Hepatocyte (in vitro differentiated cells): Measurements from ENCODE around the gene MMP1. TPM values are rescaled to one million over a fixed set of nuclear protein-coding genes. Genes with fewer than 3 reads are reported as not detected.
"Not testable (repeated sequence)": the region's sequence is repeated elsewhere in the genome, so short reads cannot be mapped to it uniquely, and the experiment has no call there.

ENCODE experiments used
- DNase-seq: peaks from one replicate; pipeline ENCODE4 v3.0.0-alpha.2; 2016; ENCODE audit warnings: low spot score
- H2AFZ ChIP-seq: fragments of 200-600 bp; sonication (generic); 2 replicates; pipeline ENCODE4 v1.6.0; 2016; ENCODE audit warnings: antibody characterized with exemption, mild to moderate bottlenecking
- H3K27ac ChIP-seq: fragments of 200-600 bp; sonication (generic); 2 replicates; pipeline ENCODE4 v1.5.1; 2016; ENCODE audit warnings: mild to moderate bottlenecking
- H3K27me3 ChIP-seq: fragments of 200-600 bp; sonication (generic); 2 replicates; pipeline ENCODE4 v1.6.1; 2016
- H3K36me3 ChIP-seq: fragments of 200-600 bp; sonication (generic); replicated peaks from 2 replicates; pipeline ENCODE4 v1.5.1; 2016; ENCODE audit warnings: low read depth; ENCODE audit not compliant: insufficient read depth
- H3K4me1 ChIP-seq: fragments of 200-600 bp; sonication (generic); 2 replicates; pipeline ENCODE4 v1.5.1; 2016; ENCODE audit warnings: mild to moderate bottlenecking, moderate library complexity; ENCODE audit not compliant: insufficient read depth
- H3K4me2 ChIP-seq: fragments of 200-600 bp; sonication (generic); 2 replicates; pipeline ENCODE4 v1.6.0; 2016
- H3K4me3 ChIP-seq: fragments of 200-600 bp; sonication (generic); 2 replicates; pipeline ENCODE4 v1.5.1; 2016; ENCODE audit warnings: mild to moderate bottlenecking
- H3K79me2 ChIP-seq: fragments of 200-600 bp; sonication (generic); 2 replicates; pipeline ENCODE4 v1.6.0; 2017; ENCODE audit warnings: mild to moderate bottlenecking
- H3K9me2 ChIP-seq: fragments of 200-600 bp; sonication (generic); replicated peaks from 2 replicates; pipeline ENCODE4 v1.6.0; 2017; ENCODE audit warnings: mild to moderate bottlenecking; ENCODE audit not compliant: insufficient read depth
- H3K9me3 ChIP-seq: fragments of 200-600 bp; sonication (generic); 2 replicates; pipeline ENCODE4 v1.5.1; 2016; ENCODE audit warnings: low read depth, mild to moderate bottlenecking
- H4K20me1 ChIP-seq: fragments of 200-600 bp; sonication (generic); 2 replicates; pipeline ENCODE4 v1.6.0; 2016; ENCODE audit warnings: mild to moderate bottlenecking; ENCODE audit not compliant: insufficient read depth, poor library complexity, severe bottlenecking
- CTCF ChIP-seq: fragments of 200-600 bp; sonication (generic); IDR thresholded peaks from 2 replicates; pipeline ENCODE4 v1.5.1; 2016; ENCODE audit warnings: antibody characterized with exemption, mild to moderate bottlenecking; ENCODE audit not compliant: poor library complexity
- EZH2 ChIP-seq: fragments of 200-600 bp; sonication (generic); IDR thresholded peaks from 2 replicates; pipeline ENCODE4 v1.6.1; 2016; ENCODE audit warnings: antibody characterized with exemption, mild to moderate bottlenecking, borderline replicate concordance
- EZH2phosphoT487 ChIP-seq: fragments of 200-600 bp; sonication (generic); IDR thresholded peaks from one replicate; pipeline ENCODE4 v1.6.1; 2018; ENCODE audit warnings: antibody characterized with exemption, mild to moderate bottlenecking, low read depth, moderate library complexity; ENCODE audit not compliant: unreplicated experiment, severe bottlenecking
- WGBS: methylation state at CpG from one replicate; pipeline ENCODE4 v1.1.6; 2016; ENCODE audit warnings: low lambda C conversion rate; ENCODE audit errors: missing lambda C conversion rate; 5-methylcytosine and 5-hydroxymethylcytosine counted together
- polyA plus RNA-seq: library from polyadenylated mRNA; unstranded; fragments of >200 nt; fragmentation: Nextera tagmentation; extraction: Ambion mirVana; gene quantifications from 2 replicates; pipeline ENCODE4 v1.2.1, GENCODE V29; 2016
- total RNA-seq: library from RNA; depleted of rRNA; stranded (reverse); fragments of >200 nt; gene quantifications from 2 replicates; pipeline ENCODE4 v1.2.3, GENCODE V29; 2014

The MMP1 gene
- total and polyA plus RNA-seq, 2 experiments from 2014 or later, result 10.1 to 24.6 TPM

DNA sequence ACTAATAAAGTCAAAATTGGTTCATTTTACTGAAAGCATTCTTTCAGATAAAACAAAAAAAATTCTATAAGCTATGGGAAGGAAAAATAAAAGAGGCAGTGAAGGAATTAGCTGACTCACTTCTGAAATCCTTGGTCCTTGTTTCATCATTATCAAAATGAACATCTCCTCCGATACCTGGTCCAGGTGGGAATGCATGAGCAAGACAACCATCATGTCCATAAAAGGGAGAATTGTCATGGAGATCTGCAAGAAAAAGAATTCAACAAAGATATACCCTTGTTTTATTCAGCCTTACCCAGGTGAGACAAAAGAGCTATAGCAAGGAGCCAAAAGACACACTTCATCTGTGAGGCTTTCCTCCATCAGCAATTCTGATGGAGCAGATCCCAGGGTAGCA is 44.7 kb downstream of the MMP1 start:
- H3K36me3 ChIP-seq, result no peaks in the 10 kb centered on the region
- no peaks in the 10 kb centered on the region for H3K9me2 ChIP-seq
- WGBS, result 100% methylated on average over 1 of the region's 1 CpG
- no peak overlapping the region for H3K4me2 ChIP-seq
- no peaks in the 10 kb centered on the region for H3K27me3 ChIP-seq
- DNase-seq, result no peak
- H4K20me1 ChIP-seq, result no peaks in the 10 kb centered on the region
- H3K4me1 ChIP-seq, result no peaks in the 10 kb centered on the region
- H3K4me3 ChIP-seq, result no peak overlapping the region
- H3K9me3 ChIP-seq, result no peaks in the 10 kb centered on the region
- H3K27ac ChIP-seq, result no peak overlapping the region
- H2AFZ ChIP-seq, result no peak overlapping the region
- H3K79me2 ChIP-seq, result no peaks in the 10 kb centered on the region
- TF ChIP-seq EZH2phosphoT487 (no peak), EZH2 (no peak), CTCF (no peak)

GRCh38 chr11:102751673-102752072 is 46.3 kb downstream of the MMP1 start:
- no peaks in the 10 kb centered on the region for H3K9me2 ChIP-seq
- no peaks in the 10 kb centered on the region for H3K27me3 ChIP-seq
- no peaks in the 10 kb centered on the region for H3K79me2 ChIP-seq
- H3K9me3 ChIP-seq, result no peaks in the 10 kb centered on the region
- no peak overlapping the region for H3K4me2 ChIP-seq
- no peaks in the 10 kb centered on the region for H3K36me3 ChIP-seq
- H2AFZ ChIP-seq, result no peak overlapping the region
- H3K4me3 ChIP-seq, result no peak overlapping the region
- no peak for DNase-seq
- TF ChIP-seq EZH2phosphoT487 (no peak), CTCF (no peak), EZH2 (no peak)
- no peaks in the 10 kb centered on the region for H3K4me1 ChIP-seq
- no peaks in the 10 kb centered on the region for H4K20me1 ChIP-seq
- no peak overlapping the region for H3K27ac ChIP-seq

DNA sequence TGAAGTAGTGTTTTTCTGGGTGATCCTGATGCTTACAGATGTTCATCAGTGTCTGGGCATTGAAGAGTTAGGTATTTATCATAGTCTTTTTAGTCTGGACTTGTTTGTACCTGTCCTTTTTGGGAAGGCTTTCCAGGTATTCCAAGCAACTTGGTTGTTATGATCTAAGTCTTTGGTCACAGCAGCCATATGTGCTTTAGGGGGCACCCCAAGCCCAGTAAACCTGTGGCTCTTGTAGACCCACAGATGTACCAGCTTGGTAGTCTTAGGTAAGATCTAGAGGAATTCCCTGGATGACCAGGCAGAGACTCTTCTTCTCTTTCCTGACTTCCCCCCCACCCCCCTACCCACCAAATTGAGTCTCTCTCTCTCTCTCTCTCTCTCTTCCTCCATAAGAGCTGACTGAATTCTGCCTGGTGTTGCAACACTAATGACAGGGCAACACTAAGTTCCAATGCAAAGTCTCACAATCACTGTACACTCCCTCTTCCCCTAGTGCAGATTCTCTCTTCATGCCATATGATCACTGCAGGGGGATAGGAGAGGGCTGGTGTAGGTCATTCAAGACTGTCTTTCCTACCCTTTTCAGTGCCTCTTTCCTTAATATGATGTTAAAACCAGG is 48.7 kb downstream of the MMP1 start:
- Histone ChIP-seq H3K79me2 (no peaks in the 10 kb centered on the region), H4K20me1 (no peaks in the 10 kb centered on the region), H3K9me2 (no peaks in the 10 kb centered on the region), H3K4me1 (no peaks in the 10 kb centered on the region), H3K4me3 (no peak overlapping the region), H3K4me2 (no peak overlapping the region), H3K9me3 (no peaks in the 10 kb centered on the region), H3K36me3 (no peaks in the 10 kb centered on the region), H3K27me3 (no peaks in the 10 kb centered on the region), H2AFZ (no peak overlapping the region), H3K27ac (no peak overlapping the region)
- DNase-seq, result no peak
- no peak for TF ChIP-seq EZH2
- TF ChIP-seq CTCF, result no peak
- no peak for TF ChIP-seq EZH2phosphoT487

DNA sequence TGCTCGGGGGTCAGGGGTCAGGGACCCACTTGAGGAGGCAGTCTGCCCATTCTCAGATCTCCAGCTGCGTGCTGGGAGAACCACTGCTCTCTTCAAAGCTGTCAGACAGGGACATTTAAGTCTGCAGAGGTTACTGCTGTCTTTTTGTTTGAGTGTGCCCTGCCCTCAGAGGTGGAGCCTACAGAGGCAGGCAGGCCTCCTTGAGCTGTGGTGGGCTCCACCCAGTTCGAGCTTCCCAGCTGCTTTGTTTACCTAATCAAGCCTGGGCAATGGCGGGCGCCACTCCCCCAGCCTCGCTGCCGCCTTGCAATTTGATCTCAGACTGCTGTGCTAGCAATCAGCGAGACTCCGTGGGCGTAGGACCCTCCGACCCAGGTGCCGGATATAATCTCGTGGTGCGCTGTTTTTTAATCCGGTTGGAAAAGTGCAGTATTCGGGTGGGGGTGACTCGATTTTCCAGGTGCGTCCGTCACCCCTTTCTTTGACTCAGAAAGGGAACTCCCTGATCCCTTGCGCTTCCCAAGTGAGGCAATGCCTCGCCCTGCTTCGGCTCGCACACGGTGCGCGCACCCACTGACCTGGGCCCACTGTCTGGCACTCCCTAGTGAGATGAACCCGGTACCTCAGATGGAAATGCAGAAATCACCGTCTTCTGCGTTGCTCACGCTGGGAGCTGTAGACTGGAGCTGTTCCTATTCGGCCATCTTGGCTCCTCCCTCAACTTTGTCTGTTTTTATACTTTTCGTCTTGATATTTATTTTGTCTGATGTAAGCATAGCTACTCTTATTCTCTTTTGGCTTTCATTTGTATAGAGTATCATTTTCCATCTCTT is 51.0 kb downstream of the MMP1 start:
- not testable (repeated sequence) for H3K4me1 ChIP-seq, H3K27me3 ChIP-seq, H3K79me2 ChIP-seq, H3K9me2 ChIP-seq, H3K4me3 ChIP-seq, H3K9me3 ChIP-seq, DNase-seq, H4K20me1 ChIP-seq, H3K36me3 ChIP-seq
- Histone ChIP-seq H3K27ac (peak overlapping the region; percentile 9), H2AFZ (peak overlapping the region; percentile 45), H3K4me2 (peak overlapping the region; percentile 56)
- WGBS, result 65% methylated on average over 32 of the region's 32 CpGs

Other genes starting within 250 kb of the MMP1 start
- not detected in 2 replicates for gene MMP20, start 172.8 kb downstream of the MMP1 start, total RNA-seq
- gene MMP20, start 172.8 kb downstream of the MMP1 start, polyA plus RNA-seq, result not detected in 2 replicates
- gene MMP27, start 92.4 kb downstream of the MMP1 start, total RNA-seq, result not detected in 2 replicates
- not detected in 2 replicates for gene MMP27, start 92.4 kb downstream of the MMP1 start, polyA plus RNA-seq
- gene MMP8, start 73.2 kb downstream of the MMP1 start, total RNA-seq, result 0.37 TPM in 1 of 2 replicates, not detected in the other
- gene MMP8, start 73.2 kb downstream of the MMP1 start, polyA plus RNA-seq, result not detected in 2 replicates
- 1.2 and 2.3 TPM in 2 replicates for gene MMP10, start 17.5 kb downstream of the MMP1 start, total RNA-seq
- 1.5 TPM in 2 replicates for gene MMP10, start 17.5 kb downstream of the MMP1 start, polyA plus RNA-seq
- 0.97 and 2.8 TPM in 2 replicates for gene MMP3, start 45.4 kb upstream of the MMP1 start, total RNA-seq
- 0.61 and 0.93 TPM in 2 replicates for gene MMP3, start 45.4 kb upstream of the MMP1 start, polyA plus RNA-seq
- gene MMP12, start 76.8 kb upstream of the MMP1 start, total RNA-seq, result 0.57 and 0.96 TPM in 2 replicates
- gene MMP12, start 76.8 kb upstream of the MMP1 start, polyA plus RNA-seq, result 0.16 and 0.60 TPM in 2 replicates
- gene MMP13, start 157.6 kb upstream of the MMP1 start, total RNA-seq, result 0.57 TPM in 1 of 2 replicates, not detected in the other
- not detected in 2 replicates for gene MMP13, start 157.6 kb upstream of the MMP1 start, polyA plus RNA-seq